ENCODE measurements around the gene LMO2. TPM values are rescaled to one million over a fixed set of nuclear protein-coding genes. Genes with fewer than 3 reads are reported as not detected.
A peak's percentile ranks its signal among the peaks of the same experiment; 100 is the strongest.

Gene LMO2
- polyA plus RNA-seq, 3 donors = 48.8 to 140 (median 75.8) TPM

- H2AFZ ChIP-seq (ENCODE audit: insufficient read depth, low read depth, low read length, poor library complexity, severe bottlenecking) = no peak overlapping the region
- H3K9me3 Mint-ChIP-seq = no peaks in the 10 kb centered on the region
- H3K9ac ChIP-seq (ENCODE audit: insufficient read depth, low read length, poor library complexity, severe bottlenecking) = no peak overlapping the region
- no peak for TF ChIP-seq CTCF (IDR thresholded peaks at IDR 0.05)
- peaks cover 100% of the 10 kb centered on the region for H4K20me1 ChIP-seq (ENCODE audit: insufficient read depth, low read length)
- peaks cover 92% of the 10 kb centered on the region for H3K79me2 ChIP-seq (ENCODE audit: insufficient read depth, low read length)
- peaks cover 63% of the 10 kb centered on the region for H3K4me1 Mint-ChIP-seq
- peak overlapping the region in 1 of 2 donors; percentile 56 for H3K27ac ChIP-seq (ENCODE audit: low read depth in 1 of 2, low read length in 2 of 2)
- WGBS (ENCODE audit: insufficient coverage) = 80% methylated on average over 5 of the region's 5 CpGs
- intact Hi-C loops (cut with micrococcal nuclease) = loop anchor here in 1 of 2 donors (10.0 kb wide), 1 partner anchor 494 kb away; the partner anchor contains the start of gene ABTB2
- H3K27me3 Mint-ChIP-seq (ENCODE audit: low read depth in 3 of 3) = peaks cover 0 to 3% (median 0%) of the 10 kb centered on the region in 3 donors
- DNase-seq = no peak
- H3K4me3 ChIP-seq (replicated peaks in 1 of 3; ENCODE audit: low read depth in 2 of 3, low read length in 3 of 3) = no peak overlapping the region
- no peaks in the 10 kb centered on the region for H3K27me3 ChIP-seq (ENCODE audit: control insufficient read depth in 2 of 2, insufficient read depth in 2 of 2, low read length in 2 of 2)
- H3K9me3 ChIP-seq (replicated peaks in 1 of 2; ENCODE audit: control insufficient read depth in 1 of 2, insufficient read depth in 1 of 2, low read length in 2 of 2) = no peaks in the 10 kb centered on the region
- H3K36me3 ChIP-seq (replicated peaks in 1 of 2; ENCODE audit: control insufficient read depth in 1 of 2, insufficient read depth in 2 of 2, low read length in 2 of 2) = peaks cover 93 to 100% of the 10 kb centered on the region in 2 donors
- H3K4me1 ChIP-seq (ENCODE audit: control insufficient read depth in 1 of 2, insufficient read depth in 2 of 2, low read length in 2 of 2) = peaks cover 21 to 39% of the 10 kb centered on the region in 2 donors
- peak overlapping the region in 6 of 7 donors; percentile 34 to 79 (median 57) for H3K27ac Mint-ChIP-seq
- H3K4me2 ChIP-seq (replicated peaks; ENCODE audit: extremely low read depth, low read length, poor library complexity, severe bottlenecking) = no peak overlapping the region
- H3K36me3 Mint-ChIP-seq = peaks cover 84 to 97% of the 10 kb centered on the region in 2 donors
- H3K4me3 Mint-ChIP-seq = no peak overlapping the region
Observed at GRCh38 chr11:33860926-33861325, 30.9 kb downstream of the LMO2 start.

- DNase-seq = no peak
- H3K27ac ChIP-seq (ENCODE audit: low read depth in 1 of 2, low read length in 2 of 2) = peak overlapping the region; percentile 5 to 56
- 89% methylated on average over 13 of the region's 16 CpGs for WGBS (ENCODE audit: insufficient coverage)
- H2AFZ ChIP-seq (ENCODE audit: insufficient read depth, low read depth, low read length, poor library complexity, severe bottlenecking) = no peak overlapping the region
- H3K27ac Mint-ChIP-seq = peak overlapping the region; percentile 20 to 72 (median 50)
- H3K4me1 ChIP-seq (ENCODE audit: control insufficient read depth in 1 of 2, insufficient read depth in 2 of 2, low read length in 2 of 2) = peaks cover 6 to 23% of the 10 kb centered on the region in 2 donors
- H3K4me3 ChIP-seq (replicated peaks in 1 of 3; ENCODE audit: low read depth in 2 of 3, low read length in 3 of 3) = no peak overlapping the region
- H3K4me3 Mint-ChIP-seq = no peak overlapping the region
- no peak for TF ChIP-seq CTCF (IDR thresholded peaks at IDR 0.05)
- H3K9me3 Mint-ChIP-seq = no peaks in the 10 kb centered on the region
- peaks cover 55% of the 10 kb centered on the region for H3K4me1 Mint-ChIP-seq
- no peaks in the 10 kb centered on the region for H3K27me3 ChIP-seq (ENCODE audit: control insufficient read depth in 2 of 2, insufficient read depth in 2 of 2, low read length in 2 of 2)
- intact Hi-C loops (cut with micrococcal nuclease) = loop anchor here (2.0 kb wide), 2 partner anchors 111 to 129 kb away; no protein-coding TSS in a partner anchor
- H4K20me1 ChIP-seq (ENCODE audit: insufficient read depth, low read length) = peaks cover 100% of the 10 kb centered on the region
- H3K36me3 ChIP-seq (replicated peaks in 1 of 2; ENCODE audit: control insufficient read depth in 1 of 2, insufficient read depth in 2 of 2, low read length in 2 of 2) = peaks cover 89 to 100% of the 10 kb centered on the region in 2 donors
- H3K9me3 ChIP-seq (replicated peaks in 1 of 2; ENCODE audit: control insufficient read depth in 1 of 2, insufficient read depth in 1 of 2, low read length in 2 of 2) = no peaks in the 10 kb centered on the region
- H3K27me3 Mint-ChIP-seq (ENCODE audit: low read depth in 3 of 3) = peaks cover 0 to 3% (median 0%) of the 10 kb centered on the region in 3 donors
- no peak overlapping the region for H3K4me2 ChIP-seq (replicated peaks; ENCODE audit: extremely low read depth, low read length, poor library complexity, severe bottlenecking)
- peaks cover 83 to 98% of the 10 kb centered on the region in 2 donors for H3K36me3 Mint-ChIP-seq
- H3K9ac ChIP-seq (ENCODE audit: insufficient read depth, low read length, poor library complexity, severe bottlenecking) = no peak overlapping the region
- H3K79me2 ChIP-seq (ENCODE audit: insufficient read depth, low read length) = peaks cover 84% of the 10 kb centered on the region
Observed at GRCh38 chr11:33859306-33859705, 32.6 kb downstream of the LMO2 start.

Measured in CD14-positive monocyte (primary cell).